GM21423 (cell line): ENCODE measurements around the gene CDHR2.
A peak's percentile ranks its signal among the peaks of the same experiment; 100 is the strongest.
"Not testable (repeated sequence)": the region's sequence is repeated elsewhere in the genome, so short reads cannot be mapped to it uniquely, and the experiment has no call there.

Experiments used
- ATAC-seq: cut with Tn5 transposase; IDR thresholded peaks from one replicate; pipeline ENCODE4 v1.9.1; 2021; ENCODE audit warnings: mild to moderate bottlenecking, moderate library complexity; ENCODE audit not compliant: unreplicated experiment

The CDHR2 gene

DNA sequence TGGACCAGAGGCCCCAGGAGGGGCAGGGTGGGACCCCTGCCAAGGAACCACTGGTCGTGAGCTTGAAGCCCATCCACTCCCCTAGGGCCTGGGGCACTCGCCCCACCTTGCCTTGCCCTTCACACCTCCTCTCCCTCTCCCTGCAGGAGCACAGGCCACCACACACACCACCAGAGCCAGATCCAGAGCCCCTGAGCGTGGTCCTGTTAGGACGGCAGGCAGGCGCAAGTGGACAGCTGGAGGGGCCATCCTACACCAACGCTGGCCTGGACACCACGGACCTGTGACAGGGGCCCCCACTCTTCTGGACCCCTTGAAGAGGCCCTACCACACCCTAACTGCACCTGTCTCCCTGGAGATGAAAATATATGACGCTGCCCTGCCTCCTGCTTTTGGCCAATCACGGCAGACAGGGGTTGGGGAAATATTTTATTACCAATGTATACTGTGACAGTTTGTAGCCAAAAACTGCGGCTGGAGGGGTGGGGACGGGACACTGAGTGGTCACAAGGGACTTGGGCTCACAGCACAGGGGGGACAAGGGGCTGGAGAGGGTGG is 46.3 kb downstream of the CDHR2 start:
- ATAC-seq: no peak

DNA sequence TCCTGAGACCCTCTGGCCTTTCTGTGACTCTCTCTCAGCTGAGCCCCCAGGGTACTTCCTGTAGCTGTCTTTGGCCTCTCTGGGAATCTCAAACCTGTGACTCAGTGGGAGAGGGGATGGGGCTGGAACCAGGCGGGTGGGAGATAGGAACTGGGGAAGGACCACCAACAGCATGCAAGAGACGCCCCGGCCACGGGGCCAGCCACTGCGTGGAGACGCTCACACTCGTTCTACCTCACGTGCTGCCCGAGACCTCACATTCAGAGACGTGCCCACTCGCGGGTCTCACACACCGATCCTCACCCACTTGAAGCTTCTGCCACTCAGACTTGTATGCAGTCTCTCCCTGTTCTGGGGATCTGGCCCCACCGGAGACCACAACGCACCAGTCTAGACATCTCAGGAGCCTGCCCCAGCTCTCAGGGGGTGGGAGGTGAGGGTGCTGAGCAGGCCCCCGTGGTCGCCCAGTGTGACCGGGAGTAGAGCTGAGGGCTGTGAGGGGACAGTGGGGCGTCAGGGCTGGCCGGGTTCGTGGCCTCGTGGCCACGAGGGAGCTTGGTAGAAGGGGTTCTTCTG is 47.0 kb downstream of the CDHR2 start:
- no peak for ATAC-seq

- ATAC-seq: peak; percentile 67
Measured at GRCh38 chr5:176596689-176597416, 47.7 kb downstream of the CDHR2 start.

DNA sequence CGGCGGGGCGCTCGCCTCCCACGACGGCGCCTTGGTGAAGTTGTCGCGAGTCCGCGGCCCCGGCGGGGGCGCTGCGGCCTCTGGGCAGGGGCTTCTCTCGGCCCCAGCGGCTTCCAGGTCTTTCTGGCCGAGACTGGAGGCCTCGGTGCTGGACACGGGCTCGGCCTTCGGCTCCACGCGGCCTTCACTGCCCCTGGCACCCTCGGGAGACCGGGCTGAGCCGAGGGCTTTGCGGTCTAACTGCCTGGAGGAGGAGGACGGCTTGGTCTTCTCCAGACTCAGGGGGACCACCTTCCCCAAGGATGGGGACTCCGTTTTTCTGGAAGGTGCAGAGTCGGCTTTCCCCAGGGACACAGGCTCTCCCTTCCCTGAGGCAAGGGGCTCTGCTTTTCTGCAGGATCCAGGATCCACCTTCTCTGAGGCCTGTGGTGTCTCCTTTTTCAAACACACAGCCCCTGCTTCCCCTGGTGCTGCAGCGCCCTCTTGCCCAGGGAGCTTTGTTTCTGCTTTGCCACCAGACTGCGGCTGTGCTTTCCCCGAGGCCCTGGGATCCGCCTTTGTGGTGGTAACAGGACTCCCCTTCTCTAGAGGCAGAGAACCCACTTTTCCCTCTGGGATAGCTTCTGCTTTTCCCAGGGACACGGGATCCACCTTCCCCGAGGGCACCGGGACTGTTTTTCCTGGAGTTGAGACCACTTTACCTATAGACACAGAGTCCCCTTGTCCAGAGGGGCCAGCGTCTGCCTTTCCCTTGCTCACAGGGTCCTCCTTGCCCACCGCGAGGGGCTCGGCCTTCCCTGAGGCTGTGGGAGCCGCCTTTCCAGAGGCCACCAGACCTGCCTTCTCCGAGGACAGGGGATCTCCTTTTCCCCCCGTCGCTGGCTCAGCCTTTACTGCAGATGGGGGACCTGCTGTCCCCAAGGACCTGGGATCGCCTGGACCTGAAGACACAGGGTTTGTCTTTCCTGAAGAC is 48.6 kb downstream of the CDHR2 start:
- no peak for ATAC-seq

DNA sequence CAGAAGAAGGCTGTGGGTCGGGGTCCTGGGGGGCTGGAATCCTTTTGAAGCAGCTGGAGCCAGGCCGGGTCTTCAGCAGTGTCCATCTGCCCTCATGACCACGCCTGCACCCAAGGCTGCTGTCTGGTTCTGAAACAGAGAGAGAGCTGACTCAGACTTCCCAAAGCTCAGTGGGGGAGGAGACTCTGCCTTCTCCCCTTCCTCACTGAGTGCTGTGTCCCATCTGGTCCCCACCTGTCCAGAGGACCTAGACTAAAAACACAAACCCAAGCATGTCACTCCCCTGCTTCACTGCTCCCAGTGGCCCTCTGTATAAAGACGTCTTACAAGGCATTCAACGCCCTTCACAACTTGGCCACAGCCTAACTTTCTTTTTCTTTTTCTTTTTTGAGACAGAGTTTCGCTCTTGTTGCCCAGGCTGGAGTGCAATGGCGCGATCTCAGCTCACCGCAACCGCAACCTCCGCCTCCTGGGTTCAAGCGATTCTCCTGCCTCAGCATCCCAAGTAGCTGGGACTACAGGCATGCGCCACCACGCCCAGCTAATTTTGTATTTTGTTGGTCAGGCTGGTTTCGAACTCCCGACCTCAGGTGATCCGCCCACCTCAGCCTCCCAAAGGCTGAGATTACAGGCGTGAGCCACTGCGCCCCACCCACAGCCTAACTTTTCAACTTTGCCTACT is 50.7 kb downstream of the CDHR2 start:
- ATAC-seq: not testable (repeated sequence)

DNA sequence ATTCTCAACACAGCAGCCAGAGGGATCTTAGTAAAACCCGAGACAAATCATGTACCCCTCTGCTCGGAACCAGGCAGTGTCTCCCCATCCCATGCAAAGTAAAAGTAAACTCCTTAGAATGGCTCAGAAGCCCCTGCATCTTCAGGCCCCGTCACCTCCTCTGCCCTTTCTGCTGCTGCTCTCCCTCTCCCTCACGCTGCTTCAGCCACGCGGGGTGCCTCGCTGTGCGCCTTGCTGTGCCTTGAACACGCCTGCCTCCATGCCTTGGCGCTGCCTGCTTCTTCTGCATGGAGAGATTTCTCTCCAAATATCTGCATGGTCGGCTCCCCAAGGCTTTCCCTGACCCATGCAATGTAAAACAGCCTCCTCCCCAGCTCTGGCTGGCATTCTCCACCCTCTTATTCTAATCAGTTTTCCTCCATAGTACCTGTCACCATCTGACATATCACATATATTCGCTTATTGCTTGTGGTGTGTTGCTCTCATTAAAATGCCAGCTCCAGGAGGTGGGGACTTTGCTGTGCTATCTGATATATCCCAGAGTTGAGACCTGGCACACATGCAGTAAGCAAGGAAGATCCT is 52.9 kb downstream of the CDHR2 start:
- no peak for ATAC-seq

- no peak for ATAC-seq
Measured at GRCh38 chr5:176603091-176603490, 53.9 kb downstream of the CDHR2 start.

DNA sequence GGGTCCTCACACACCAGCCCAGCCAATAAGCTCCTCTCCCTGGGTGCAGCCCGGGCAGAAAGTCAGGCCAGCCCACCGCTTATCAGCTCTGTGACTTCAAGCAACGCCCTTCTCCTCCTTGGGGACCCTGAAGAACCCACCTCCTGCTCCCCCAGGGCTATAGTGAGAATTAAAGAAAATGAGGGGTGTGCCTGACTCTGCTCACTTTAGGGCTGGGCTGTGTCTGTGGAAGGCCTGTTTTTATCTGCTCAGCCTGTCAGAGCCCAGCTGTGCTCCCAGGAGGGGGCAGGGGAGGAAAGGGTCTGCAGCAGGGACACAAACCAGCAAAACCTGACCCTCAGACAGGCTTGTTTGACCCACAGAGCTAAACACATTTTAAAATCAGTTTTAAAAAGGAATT is 56.9 kb downstream of the CDHR2 start:
- no peak for ATAC-seq

GRCh38 chr5:176606875-176607274 is 57.7 kb downstream of the CDHR2 start:
- no peak for ATAC-seq

DNA sequence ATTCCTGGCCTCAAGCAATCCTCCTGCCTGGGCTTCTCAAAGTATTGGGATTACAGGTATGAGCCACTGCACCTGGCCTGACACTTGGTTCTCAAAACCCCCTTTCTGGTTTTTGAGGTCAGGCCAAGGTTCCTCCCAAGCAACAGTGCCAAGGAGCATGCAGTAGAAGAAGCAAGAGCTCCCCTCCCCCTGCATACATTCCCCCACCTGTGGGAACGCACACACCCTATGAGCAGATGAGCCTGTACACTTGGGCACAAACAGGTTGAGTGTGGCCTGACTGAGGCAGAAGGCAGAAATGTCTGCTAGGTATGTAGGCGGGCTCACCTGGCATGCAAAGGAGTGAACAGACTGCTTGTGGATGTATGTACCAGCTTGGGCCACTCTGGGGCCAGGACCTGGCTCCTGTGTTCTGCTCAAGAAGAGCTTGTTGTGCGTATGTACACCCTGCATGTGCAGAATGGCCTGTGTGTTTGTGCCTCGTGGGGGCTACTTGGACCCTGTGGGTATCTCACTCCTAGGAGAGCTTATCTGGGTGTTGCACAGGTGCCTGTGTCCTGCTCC is 59.1 kb downstream of the CDHR2 start:
- ATAC-seq: no peak

DNA sequence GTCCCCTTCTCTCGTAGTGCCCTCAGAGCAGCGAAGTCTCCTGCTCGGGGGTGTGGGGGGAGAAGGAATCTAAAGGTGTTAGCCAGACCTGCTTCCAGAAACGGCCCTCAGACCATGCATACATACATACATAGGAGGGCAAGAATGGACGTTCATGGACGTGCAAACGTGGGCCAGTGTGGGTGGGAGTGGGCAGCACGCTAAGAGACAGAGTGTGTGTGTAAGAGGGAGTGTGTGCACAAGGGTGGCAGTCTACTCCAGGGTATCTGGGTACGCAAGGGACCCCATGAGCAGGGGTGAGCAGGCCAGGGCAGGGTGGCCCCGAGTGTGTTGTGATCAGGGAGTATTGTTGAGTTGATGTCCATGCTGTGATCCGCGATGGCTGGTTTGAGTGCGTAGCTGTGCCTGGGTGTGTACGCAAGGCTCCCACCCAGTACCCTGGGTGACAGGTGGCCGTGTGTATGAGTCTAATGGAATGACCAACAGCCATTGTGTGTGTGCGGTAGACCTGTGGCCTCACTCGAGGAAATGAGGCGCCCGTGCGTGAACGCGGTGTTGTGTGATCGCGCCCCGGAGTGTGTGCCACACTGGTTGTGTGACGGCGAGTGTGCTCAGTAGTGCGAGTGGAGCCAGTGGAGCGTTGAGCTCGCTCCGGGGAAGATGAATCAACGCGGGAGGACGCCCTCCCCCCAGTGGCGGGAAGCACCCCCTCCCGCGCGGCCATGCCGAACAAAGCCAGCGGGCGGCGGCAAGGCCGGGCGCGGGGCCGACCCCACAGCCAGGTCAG is 60.0 kb downstream of the CDHR2 start:
- no peak for ATAC-seq

DNA sequence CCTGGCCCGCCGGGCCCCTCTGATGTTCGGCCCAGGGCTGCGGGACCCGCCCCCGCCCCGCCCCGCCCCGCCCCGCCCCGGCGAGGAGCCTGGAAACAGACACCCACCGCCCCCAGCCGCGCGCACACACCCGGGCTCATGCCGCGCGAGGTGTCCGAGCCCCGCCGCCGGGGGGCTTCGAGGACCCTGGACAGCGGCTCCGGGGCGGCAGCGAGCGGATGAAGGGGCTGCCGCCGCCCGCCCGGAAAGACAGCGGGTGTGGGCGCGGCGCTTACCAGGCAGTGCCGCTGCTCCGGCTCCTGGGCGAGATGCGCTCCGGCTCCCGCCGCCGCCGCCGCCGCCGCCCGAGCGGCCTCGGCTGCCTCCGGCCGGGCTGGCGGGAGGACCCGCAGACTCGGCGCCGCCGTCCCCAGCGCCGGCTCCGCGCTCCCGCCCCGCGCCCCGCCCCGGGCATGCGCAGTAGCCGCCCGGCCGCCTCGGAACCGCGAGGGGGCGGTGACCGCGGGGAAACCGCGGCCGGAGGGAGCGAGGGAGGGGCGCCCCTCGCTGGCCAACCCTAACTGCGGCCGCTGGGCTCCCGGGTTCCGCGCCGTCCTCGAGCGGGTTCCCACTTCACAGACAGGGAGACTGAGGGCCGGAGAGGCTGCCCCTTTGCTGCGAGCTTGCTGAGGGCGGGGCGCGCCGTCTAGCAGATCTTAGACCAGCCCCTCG is 60.7 kb downstream of the CDHR2 start, which contains the start of gene GPRIN1:
Gene GPRIN1, minus strand, starts transcription at position 433 of the 711 bp plus-strand sequence. CDS start 10,322 bp downstream, outside the sequence.
- peak; percentile 78 for ATAC-seq

GRCh38 chr5:176610435-176610773 is 61.3 kb downstream of the CDHR2 start:
- peak; percentile 16 for ATAC-seq

DNA sequence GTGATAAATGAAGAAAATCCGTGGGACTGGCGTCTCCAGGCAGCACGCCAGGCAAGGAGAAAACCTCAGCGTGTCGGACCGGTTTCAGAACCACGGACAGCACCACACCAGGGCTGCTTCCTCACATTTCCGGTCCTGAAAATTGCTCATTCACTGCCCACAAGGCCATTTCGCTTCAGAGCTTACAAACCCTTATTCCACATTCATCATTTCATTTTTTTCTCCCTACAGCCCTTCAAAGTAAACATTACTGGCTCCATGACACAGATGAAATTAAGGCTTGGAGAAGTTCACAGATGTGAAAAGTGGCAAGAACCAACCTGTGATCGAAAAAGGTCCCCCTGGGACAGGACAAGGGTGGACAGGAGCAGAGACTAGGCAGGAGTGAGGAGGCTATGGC is 62.3 kb downstream of the CDHR2 start:
- no peak for ATAC-seq

DNA sequence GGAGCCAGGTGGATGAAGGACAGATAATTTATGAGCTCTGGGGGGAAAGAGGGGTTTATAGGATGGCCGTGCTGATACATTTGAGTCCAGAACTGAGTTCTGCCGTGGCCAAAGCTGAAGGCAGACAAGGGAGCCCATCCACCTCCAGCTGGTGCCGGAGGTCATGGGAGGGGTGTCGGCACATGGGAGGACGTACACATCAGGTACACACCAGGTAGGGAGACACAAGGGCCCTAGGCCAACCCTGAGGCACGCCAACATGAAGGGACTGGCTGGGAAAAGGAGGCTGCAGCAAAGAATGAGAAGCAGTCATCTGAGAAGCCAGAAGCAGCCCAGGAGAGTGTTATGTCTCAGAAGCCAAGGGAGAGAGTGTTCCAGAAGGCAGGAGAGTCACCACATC is 62.9 kb downstream of the CDHR2 start:
- ATAC-seq: no peak

DNA sequence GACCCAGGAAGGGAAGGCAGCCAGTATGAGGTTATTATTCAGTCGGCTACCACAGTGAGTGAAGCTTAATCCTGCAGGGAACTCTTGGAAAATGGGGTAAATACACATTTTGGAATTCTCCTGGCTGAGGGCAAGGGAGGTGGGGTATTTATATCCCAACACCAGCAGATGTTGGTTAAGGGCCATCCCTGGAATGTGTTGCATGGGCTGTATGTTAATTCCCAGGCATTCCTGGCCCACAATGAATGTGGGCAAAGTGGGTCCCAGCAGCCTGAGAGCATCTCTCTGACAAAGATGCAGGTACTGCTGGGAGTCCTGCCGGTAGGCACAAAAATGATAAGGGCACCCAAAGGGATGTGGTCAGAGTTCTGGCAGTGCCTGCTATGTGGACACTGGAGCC is 63.7 kb downstream of the CDHR2 start:
- no peak for ATAC-seq

GRCh38 chr5:176614805-176615478 is 65.8 kb downstream of the CDHR2 start:
- ATAC-seq: no peak

- ATAC-seq: no peak
Measured at GRCh38 chr5:176616511-176616910, 67.4 kb downstream of the CDHR2 start.
